ENCODE data around the gene ZBTB46.

- TF ChIP-seq CTCF (conservative IDR thresholded peaks at IDR 0.05; ENCODE audit: low read depth, low read length) (no peak), EZH2 (IDR thresholded peaks at IDR 0.05; ENCODE audit: borderline replicate concordance, low read depth, low read length, poor library complexity, severe bottlenecking) (no peak)
Observed at GRCh38 chr20:63736893-63737694, 94.0 kb downstream of the ZBTB46 start.

Measured in A673 (cell line).